ENCODE data around the gene CC2D1B.
"Not testable (repeated sequence)": the region's sequence is repeated elsewhere in the genome, so short reads cannot be mapped to it uniquely, and the experiment has no call there.

Gene CC2D1B, protein sequence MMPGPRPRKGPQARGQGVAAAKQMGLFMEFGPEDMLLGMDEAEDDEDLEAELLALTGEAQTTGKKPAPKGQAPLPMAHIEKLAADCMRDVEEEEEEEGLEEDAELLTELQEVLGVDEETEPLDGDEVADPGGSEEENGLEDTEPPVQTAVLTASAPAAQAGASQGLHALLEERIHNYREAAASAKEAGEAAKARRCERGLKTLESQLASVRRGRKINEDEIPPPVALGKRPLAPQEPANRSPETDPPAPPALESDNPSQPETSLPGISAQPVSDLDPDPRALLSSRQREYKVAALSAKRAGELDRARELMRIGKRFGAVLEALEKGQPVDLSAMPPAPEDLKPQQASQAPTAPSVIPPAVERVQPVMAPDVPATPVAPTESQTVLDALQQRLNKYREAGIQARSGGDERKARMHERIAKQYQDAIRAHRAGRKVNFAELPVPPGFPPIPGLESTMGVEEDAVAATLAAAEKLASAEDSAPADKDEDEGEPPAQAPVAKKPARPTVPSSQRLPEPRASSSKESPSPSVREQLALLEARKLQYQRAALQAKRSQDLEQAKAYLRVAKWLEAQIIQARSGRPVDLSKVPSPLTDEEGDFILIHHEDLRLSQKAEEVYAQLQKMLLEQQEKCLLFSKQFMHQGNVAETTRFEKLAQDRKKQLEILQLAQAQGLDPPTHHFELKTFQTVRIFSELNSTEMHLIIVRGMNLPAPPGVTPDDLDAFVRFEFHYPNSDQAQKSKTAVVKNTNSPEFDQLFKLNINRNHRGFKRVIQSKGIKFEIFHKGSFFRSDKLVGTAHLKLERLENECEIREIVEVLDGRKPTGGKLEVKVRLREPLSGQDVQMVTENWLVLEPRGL

DNA sequence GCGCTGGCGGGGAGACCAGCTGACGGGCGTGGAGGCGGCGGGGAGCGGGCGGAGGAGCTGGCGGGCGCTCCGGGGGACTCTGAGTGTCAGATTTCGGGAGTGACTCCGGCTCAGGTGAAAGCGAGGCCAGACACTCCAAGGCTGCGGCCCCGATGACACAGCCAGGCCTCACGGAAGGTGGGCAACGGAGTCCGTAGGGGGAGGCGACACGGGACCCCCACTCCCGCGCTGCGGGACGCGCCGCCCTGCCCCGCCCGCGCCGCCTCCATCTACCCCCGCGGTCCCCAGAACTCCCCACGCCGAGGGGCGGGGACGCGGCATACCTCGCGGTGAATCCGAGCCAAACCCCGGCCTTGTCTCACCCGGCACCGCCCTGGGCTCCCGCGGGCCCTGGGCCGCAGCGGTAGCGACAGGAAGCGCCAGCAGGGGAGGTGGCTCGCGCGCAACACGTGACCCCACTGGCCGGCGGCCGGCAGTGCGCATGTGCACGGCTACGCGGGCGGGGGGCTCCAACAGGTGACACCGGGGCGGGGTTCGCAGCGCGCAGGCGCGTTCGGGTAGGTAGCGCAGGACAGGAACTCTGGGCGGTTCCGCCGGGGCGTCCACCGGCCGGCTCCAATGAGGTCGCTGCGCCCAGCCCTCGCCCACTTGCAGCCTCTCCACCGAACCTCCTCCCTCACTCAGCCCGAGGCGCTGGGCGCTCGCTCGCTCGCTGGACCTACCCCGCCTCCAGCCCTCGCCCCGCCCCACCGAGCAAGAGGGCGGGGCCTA lies at the start of gene CC2D1B:
CC2D1B (minus strand) TSS at position 460 of the 771 bp plus-strand sequence. CDS start 1,585 bp downstream, outside the sequence.
- DNase-seq (ENCODE audit: low read depth in 2 of 2, low spot score in 1 of 2) = peak; percentile 93 to 98

GRCh38 chr1:52414942-52415341 lies 48.9 kb upstream of the CC2D1B start:
- DNase-seq (ENCODE audit: low read depth in 2 of 2, low spot score in 1 of 2) = no peak

- no peak for DNase-seq (ENCODE audit: low read depth in 2 of 2, low spot score in 1 of 2)
Observed at GRCh38 chr1:52413410-52413989, 47.5 kb upstream of the CC2D1B start.

DNA sequence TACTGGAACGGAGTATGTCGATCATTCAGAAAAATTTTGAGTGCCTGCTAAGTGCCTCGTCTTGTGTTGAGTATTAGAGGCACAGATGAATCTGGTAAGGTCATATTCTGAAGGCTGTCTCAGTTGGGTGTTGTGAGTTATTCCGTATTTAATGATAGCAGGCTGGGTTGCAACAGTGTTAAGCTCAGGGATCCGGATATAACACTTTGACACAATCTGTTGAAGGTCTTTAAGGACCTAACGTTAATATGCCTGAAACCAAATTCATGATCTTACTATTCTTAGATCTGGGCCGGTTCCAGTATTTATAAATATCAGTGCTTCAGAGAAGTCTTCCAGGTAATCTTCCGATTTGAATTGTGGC lies 39.0 kb upstream of the CC2D1B start:
- DNase-seq (ENCODE audit: low read depth in 2 of 2, low spot score in 1 of 2) = no peak

- DNase-seq (ENCODE audit: low read depth in 2 of 2, low spot score in 1 of 2) = peak; percentile 92 to 97
Observed at GRCh38 chr1:52404116-52404974, 38.3 kb upstream of the CC2D1B start, which contains the start of the genes ORC1 and PRPF38A. Gene ORC1 (minus strand): TSS chr1:52404423. CDS start chr1:52402223, 2,200 bp downstream. Gene PRPF38A (plus strand): TSS chr1:52404602. CDS start chr1:52404750, 148 bp downstream.

DNA sequence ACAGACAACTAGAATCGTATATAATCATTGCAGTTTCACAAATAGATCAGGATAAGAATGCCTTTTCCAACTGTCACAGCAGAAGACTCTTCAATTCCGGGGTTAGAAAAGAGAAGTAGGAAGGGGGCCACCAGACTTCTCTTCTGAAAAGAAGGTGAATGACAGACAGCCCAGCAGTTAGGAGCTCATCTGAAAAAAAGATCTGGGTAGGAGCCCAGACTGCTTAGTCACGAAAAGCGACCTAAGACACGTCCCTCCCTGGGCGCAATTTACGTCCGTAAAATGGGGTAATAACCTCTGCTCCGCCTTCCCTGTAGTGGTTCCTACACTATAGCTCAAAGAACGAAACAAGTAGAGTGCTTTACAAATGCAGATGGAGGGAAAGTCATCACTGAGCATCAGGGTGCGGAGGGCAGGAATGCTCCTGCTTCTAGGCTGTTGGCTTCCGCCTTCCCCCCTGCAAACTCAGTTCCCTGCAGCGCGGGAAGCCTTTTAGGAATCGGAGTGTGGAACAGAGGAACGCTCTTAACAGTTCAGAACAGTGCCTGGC lies 37.6 kb upstream of the CC2D1B start:
- DNase-seq (ENCODE audit: low read depth in 2 of 2, low spot score in 1 of 2) = peak in 1 of 2 donors; percentile 2

- DNase-seq (ENCODE audit: low read depth in 2 of 2, low spot score in 1 of 2) = no peak
Observed at GRCh38 chr1:52402860-52403240, 36.8 kb upstream of the CC2D1B start.

- DNase-seq (ENCODE audit: low read depth in 2 of 2, low spot score in 1 of 2) = no peak
Observed at GRCh38 chr1:52400131-52400530, 34.1 kb upstream of the CC2D1B start.

- no peak for DNase-seq (ENCODE audit: low read depth in 2 of 2, low spot score in 1 of 2)
Observed at GRCh38 chr1:52399629-52400028, 33.6 kb upstream of the CC2D1B start.

- DNase-seq (ENCODE audit: low read depth in 2 of 2, low spot score in 1 of 2) = no peak
Observed at GRCh38 chr1:52393174-52393573, 27.2 kb upstream of the CC2D1B start.

GRCh38 chr1:52386458-52386857 lies 20.5 kb upstream of the CC2D1B start:
- DNase-seq (ENCODE audit: low read depth in 2 of 2, low spot score in 1 of 2) = no peak

GRCh38 chr1:52385376-52385775 lies 19.4 kb upstream of the CC2D1B start:
- DNase-seq (ENCODE audit: low read depth in 2 of 2, low spot score in 1 of 2) = no peak

- not testable (repeated sequence) for DNase-seq (ENCODE audit: low read depth in 2 of 2, low spot score in 1 of 2)
Observed at GRCh38 chr1:52369851-52370250, 3.8 kb upstream of the CC2D1B start.

GRCh38 chr1:52368383-52369172 lies 2.6 kb upstream of the CC2D1B start:
- peak; percentile 12 to 15 for DNase-seq (ENCODE audit: low read depth in 2 of 2, low spot score in 1 of 2)

- no peak for DNase-seq (ENCODE audit: low read depth in 2 of 2, low spot score in 1 of 2)
Observed at GRCh38 chr1:52367272-52367671, 1.3 kb upstream of the CC2D1B start.

- no peak for DNase-seq (ENCODE audit: low read depth in 2 of 2, low spot score in 1 of 2)
Observed at GRCh38 chr1:52366517-52366827, 467 bp upstream of the CC2D1B start.

DNA sequence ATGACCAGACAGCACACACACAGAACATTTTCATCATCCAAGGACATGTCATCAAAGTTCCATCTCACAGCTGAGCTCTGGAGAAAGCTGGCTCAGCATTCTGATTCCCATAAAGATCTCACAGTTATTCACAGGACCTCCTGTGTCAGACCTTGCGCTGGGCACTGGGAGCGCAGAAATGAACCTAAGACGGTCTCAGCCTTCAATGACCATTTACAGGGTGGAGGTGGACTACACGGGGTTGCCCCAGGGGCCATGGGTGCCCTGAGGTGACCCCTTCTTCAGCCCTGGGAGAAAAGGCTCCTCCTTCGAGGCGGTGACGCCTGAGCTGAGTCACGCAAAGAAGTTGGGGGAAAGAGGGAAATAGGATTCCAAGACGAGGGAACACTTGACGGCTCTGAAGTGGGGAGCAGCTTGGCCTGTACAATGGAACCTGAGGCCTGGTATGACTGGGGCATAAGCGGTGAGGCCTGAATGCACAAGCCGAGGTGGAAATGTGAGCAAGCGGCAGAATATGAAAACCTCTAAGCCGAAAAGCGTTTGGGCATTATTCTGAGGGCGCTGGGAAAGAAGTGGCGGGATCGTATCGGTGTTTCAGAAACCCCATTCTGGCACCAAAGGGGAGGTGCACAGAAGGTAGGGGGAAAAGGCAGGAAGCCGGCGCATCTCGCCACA lies 797 bp downstream of the CC2D1B start:
- no peak for DNase-seq (ENCODE audit: low read depth in 2 of 2, low spot score in 1 of 2)

- no peak for DNase-seq (ENCODE audit: low read depth in 2 of 2, low spot score in 1 of 2)
Observed at GRCh38 chr1:52364235-52364839, 1.7 kb downstream of the CC2D1B start.
